ENCODE measurements around the gene ITGA6. TPM values are rescaled to one million over a fixed set of nuclear protein-coding genes. Genes with fewer than 3 reads are reported as not detected.

ITGA6 gene
- total RNA-seq, 1 experiment from 2014 or later, result 27.8 TPM

DNA sequence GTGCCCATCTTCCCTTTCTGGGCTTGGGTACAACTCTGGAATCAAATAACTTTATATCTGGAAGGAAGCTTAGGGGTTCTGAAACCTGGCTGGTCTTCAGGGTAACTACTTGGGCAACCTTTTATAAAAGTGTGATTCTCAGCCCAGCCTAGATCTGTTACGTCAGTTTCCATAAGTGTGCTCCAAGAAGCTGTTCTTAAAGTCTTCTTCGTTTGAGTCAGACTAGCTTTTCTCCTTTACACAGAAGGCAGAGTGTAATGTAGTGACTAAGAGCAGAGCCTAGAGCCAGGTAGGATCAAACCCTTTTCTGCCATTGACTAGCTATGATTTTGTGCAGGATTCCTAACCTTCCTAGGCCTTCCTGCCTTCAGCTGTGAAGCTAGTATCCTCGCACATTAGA is 5.8 kb downstream of the ITGA6 start:
- H3K27me3 ChIP-seq (replicated peaks; ENCODE audit: control insufficient read depth, insufficient read depth, low read length), result no peaks in the 10 kb centered on the region
- no peaks in the 10 kb centered on the region for H3K9me3 ChIP-seq
- no peak overlapping the region for H3K4me3 Mint-ChIP-seq (ENCODE audit: unreplicated experiment)
- H3K9me3 Mint-ChIP-seq (ENCODE audit: unreplicated experiment), result no peaks in the 10 kb centered on the region
- no peaks in the 10 kb centered on the region for H3K36me3 Mint-ChIP-seq (ENCODE audit: insufficient read depth, unreplicated experiment)
- H3K36me3 ChIP-seq (ENCODE audit: control insufficient read depth, insufficient read depth, low read length), result no peaks in the 10 kb centered on the region
- no peaks in the 10 kb centered on the region for H3K4me1 Mint-ChIP-seq (ENCODE audit: low read depth, unreplicated experiment)
- no peak overlapping the region for H3K27ac Mint-ChIP-seq (ENCODE audit: unreplicated experiment)
- intact Hi-C loops (cut with micrococcal nuclease; ENCODE audit: unreplicated experiment), result no loop called here
- no peak for DNase-seq
- ChIA-PET CTCF (interaction anchor here (0.5 to 1.0 kb wide), 2 partner anchors 29 kb away, joined by 3 to 4 read pairs; no protein-coding TSS in a partner anchor), POLR2A (no interaction called here)
- no peak overlapping the region for H3K4me3 ChIP-seq (ENCODE audit: low read depth, low read length)
- H3K4me1 ChIP-seq, result peaks cover 46% of the 10 kb centered on the region
- TF ChIP-seq, protein P1, sequence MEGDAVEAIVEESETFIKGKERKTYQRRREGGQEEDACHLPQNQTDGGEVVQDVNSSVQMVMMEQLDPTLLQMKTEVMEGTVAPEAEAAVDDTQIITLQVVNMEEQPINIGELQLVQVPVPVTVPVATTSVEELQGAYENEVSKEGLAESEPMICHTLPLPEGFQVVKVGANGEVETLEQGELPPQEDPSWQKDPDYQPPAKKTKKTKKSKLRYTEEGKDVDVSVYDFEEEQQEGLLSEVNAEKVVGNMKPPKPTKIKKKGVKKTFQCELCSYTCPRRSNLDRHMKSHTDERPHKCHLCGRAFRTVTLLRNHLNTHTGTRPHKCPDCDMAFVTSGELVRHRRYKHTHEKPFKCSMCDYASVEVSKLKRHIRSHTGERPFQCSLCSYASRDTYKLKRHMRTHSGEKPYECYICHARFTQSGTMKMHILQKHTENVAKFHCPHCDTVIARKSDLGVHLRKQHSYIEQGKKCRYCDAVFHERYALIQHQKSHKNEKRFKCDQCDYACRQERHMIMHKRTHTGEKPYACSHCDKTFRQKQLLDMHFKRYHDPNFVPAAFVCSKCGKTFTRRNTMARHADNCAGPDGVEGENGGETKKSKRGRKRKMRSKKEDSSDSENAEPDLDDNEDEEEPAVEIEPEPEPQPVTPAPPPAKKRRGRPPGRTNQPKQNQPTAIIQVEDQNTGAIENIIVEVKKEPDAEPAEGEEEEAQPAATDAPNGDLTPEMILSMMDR (IDR thresholded peaks at IDR 0.05; ENCODE audit: insufficient read depth in 1 of 2, low read depth in 1 of 2, low read length in 1 of 2, severe bottlenecking in 1 of 2, unreplicated experiment in 1 of 2), result no peak
- BruUV-seq (replicated peaks), result no TSS peak
- no peaks in the 10 kb centered on the region for H3K27me3 Mint-ChIP-seq (ENCODE audit: insufficient read depth, unreplicated experiment)

DNA sequence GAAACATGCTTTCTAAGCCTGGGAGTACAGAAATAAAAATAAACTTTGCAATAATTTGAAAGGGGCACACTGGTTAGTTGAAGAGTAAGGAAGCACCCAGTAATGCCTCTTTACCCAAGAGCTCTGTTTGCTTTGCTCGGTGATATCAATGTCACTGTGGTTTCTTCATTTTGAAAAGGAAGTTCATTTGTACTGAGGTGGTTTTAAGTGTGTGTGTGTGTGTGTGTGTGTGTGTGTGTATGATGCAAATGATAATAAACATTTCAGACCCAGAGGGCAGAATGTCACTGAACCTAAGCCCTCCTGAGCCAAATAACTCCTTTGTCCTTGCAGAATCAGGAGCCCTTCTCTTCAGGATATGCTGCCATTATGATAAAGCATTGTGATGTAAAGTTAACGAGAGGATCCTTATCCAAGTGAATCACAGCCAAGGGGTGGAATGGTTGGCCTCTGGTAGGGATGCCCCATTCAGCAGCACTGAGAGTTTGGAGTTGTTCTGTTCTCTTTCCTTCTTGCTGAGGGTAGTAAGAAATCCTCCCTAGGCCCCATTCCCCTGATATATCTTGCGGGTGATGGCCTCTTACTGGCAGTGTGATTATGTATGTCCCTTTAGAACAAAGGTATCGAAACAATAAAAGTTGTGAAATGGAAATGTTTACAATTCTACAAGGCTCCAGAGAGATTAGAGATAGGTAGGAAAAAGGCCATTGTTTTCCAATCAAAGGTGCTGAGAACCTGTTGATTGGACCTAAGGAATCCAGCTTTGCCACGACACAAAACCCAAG is 7.6 kb downstream of the ITGA6 start:
- Mint-ChIP-seq H3K4me1 (ENCODE audit: low read depth, unreplicated experiment) (peaks cover 15% of the 10 kb centered on the region), H3K4me3 (ENCODE audit: unreplicated experiment) (no peak overlapping the region)

DNA sequence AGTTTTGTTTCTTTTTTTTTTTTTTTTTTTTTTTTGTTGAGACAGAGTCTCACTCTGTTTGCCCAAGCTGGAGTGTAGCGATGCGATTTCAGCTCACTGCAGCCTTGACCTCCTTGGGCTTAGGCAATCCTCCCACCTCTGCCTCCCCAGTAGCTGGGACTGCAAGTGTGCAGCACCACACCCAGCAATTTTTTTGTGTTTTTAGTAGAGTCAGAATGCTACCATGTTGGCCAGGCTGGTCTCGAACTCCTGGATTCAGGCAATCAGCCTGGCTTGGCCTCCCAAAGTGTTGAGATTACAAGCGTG is 8.2 kb downstream of the ITGA6 start:
- peaks cover 15% of the 10 kb centered on the region for H3K4me1 Mint-ChIP-seq (ENCODE audit: low read depth, unreplicated experiment)
- DNase-seq, result no peak
- H3K27me3 Mint-ChIP-seq (ENCODE audit: insufficient read depth, unreplicated experiment), result no peaks in the 10 kb centered on the region
- Histone ChIP-seq H3K36me3 (ENCODE audit: control insufficient read depth, insufficient read depth, low read length) (no peaks in the 10 kb centered on the region), H3K27me3 (replicated peaks; ENCODE audit: control insufficient read depth, insufficient read depth, low read length) (no peaks in the 10 kb centered on the region), H3K9me3 (no peaks in the 10 kb centered on the region), H3K4me1 (peaks cover 54% of the 10 kb centered on the region), H3K4me3 (ENCODE audit: low read depth, low read length) (no peak overlapping the region)
- no peak overlapping the region for H3K27ac Mint-ChIP-seq (ENCODE audit: unreplicated experiment)
- intact Hi-C loops (cut with micrococcal nuclease; ENCODE audit: unreplicated experiment), result no loop called here
- ChIA-PET POLR2A (no interaction called here), CTCF (no interaction called here)
- TF ChIP-seq, protein P1 (IDR thresholded peaks at IDR 0.05; ENCODE audit: insufficient read depth in 1 of 2, low read depth in 1 of 2, low read length in 1 of 2, severe bottlenecking in 1 of 2, unreplicated experiment in 1 of 2), result no peak
- H3K4me3 Mint-ChIP-seq (ENCODE audit: unreplicated experiment), result no peak overlapping the region
- no peaks in the 10 kb centered on the region for H3K9me3 Mint-ChIP-seq (ENCODE audit: unreplicated experiment)
- no TSS peak for BruUV-seq (replicated peaks)
- H3K36me3 Mint-ChIP-seq (ENCODE audit: insufficient read depth, unreplicated experiment), result no peaks in the 10 kb centered on the region

More for the DNA sequence above, 7.6 kb downstream of the ITGA6 start:
- no peaks in the 10 kb centered on the region for H3K36me3 ChIP-seq (ENCODE audit: control insufficient read depth, insufficient read depth, low read length)
- ChIA-PET POLR2A (no interaction called here), CTCF (no interaction called here)
- peaks cover 54% of the 10 kb centered on the region for H3K4me1 ChIP-seq
- H3K27ac Mint-ChIP-seq (ENCODE audit: unreplicated experiment), result no peak overlapping the region
- no peaks in the 10 kb centered on the region for H3K36me3 Mint-ChIP-seq (ENCODE audit: insufficient read depth, unreplicated experiment)
- H3K9me3 ChIP-seq, result no peaks in the 10 kb centered on the region
- no peaks in the 10 kb centered on the region for H3K27me3 ChIP-seq (replicated peaks; ENCODE audit: control insufficient read depth, insufficient read depth, low read length)
- TF ChIP-seq, protein P1 (IDR thresholded peaks at IDR 0.05; ENCODE audit: insufficient read depth in 1 of 2, low read depth in 1 of 2, low read length in 1 of 2, severe bottlenecking in 1 of 2, unreplicated experiment in 1 of 2), result no peak
- no peak overlapping the region for H3K4me3 ChIP-seq (ENCODE audit: low read depth, low read length)
- DNase-seq, result no peak
- H3K9me3 Mint-ChIP-seq (ENCODE audit: unreplicated experiment), result no peaks in the 10 kb centered on the region
- no peaks in the 10 kb centered on the region for H3K27me3 Mint-ChIP-seq (ENCODE audit: insufficient read depth, unreplicated experiment)
- intact Hi-C loops (cut with micrococcal nuclease; ENCODE audit: unreplicated experiment), result no loop called here
- BruUV-seq (replicated peaks), result no TSS peak
